HL-60 (cell line): Measurements from ENCODE around the gene BPIFB2.

Experiments
- CTCF ChIP-seq: IDR thresholded peaks from one replicate; pipeline ENCODE4 v1.5.1; 2011; ENCODE audit warnings: low read length, control low read depth, inconsistent platforms; ENCODE audit not compliant: insufficient read depth
- POLR2AphosphoS5 ChIP-seq: IDR thresholded peaks from 2 replicates; pipeline ENCODE4 v1.6.1; 2012; ENCODE audit warnings: low read depth
- REST ChIP-seq: IDR thresholded peaks from 2 replicates; pipeline ENCODE4 v1.6.1; 2012; ENCODE audit warnings: low read depth; ENCODE audit not compliant: insufficient replicate concordance

GRCh38 chr20:33032555-33032954 is 25.1 kb downstream of the BPIFB2 start:
- no peak for TF ChIP-seq CTCF
- TF ChIP-seq POLR2AphosphoS5: no peak
- no peak for TF ChIP-seq REST
